ENCODE measurements around the gene EFNA3.

EFNA3 gene

GRCh38 chr1:155039308-155039669 is 39.3 kb upstream of the EFNA3 start:
- Histone ChIP-seq H3K36me3 (ENCODE audit: control insufficient read depth, insufficient read depth, low read length) (no peaks in the 10 kb centered on the region), H3K9ac (ENCODE audit: low read length) (peak overlapping the region; percentile 24), H3K9me3 (ENCODE audit: control insufficient read depth, low read length) (no peaks in the 10 kb centered on the region), H3K4me1 (ENCODE audit: control insufficient read depth, insufficient read depth, low read length) (peaks cover 43% of the 10 kb centered on the region), H3K27me3 (ENCODE audit: control insufficient read depth, insufficient read depth, low read length) (no peaks in the 10 kb centered on the region), H3K4me3 (ENCODE audit: low read length) (no peak overlapping the region)

DNA sequence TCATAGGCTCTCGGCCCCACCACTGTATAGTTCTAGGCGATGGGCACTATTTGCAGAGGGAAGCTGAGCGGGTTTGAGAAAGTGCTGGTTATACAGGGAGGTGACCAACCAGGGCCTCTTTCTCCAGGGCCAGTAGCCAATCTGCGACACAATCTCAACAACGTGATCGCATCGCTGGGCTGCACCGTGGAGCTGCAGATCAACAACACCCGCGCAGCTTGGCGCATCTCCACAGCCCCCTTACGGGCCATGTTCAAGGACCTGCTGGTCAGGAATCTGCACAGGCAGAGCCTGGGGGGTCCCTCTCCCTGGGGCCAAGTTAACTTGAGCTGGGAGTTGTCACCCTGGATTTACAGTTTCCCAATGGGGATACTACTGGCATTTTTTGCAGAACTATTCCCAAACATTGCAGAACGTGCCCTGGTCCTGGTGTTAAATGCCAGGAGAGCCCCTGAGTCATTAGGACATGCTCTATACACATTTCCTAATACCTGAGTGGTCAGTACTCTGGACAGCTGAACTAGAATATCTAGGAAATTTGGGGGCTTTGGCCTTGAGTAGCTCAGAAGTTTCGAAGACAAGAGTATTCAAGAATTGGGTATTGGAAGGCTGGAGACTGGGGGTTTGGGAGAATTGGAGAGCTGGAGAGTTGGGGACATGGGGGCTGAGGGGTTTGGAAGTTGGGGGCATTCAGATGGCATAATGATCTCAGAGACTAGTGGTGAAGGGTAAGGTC is 38.1 kb upstream of the EFNA3 start:
- Histone ChIP-seq H3K9ac (ENCODE audit: low read length) (no peak overlapping the region), H3K4me3 (ENCODE audit: low read length) (no peak overlapping the region), H3K27me3 (ENCODE audit: control insufficient read depth, insufficient read depth, low read length) (no peaks in the 10 kb centered on the region), H3K36me3 (ENCODE audit: control insufficient read depth, insufficient read depth, low read length) (no peaks in the 10 kb centered on the region), H3K4me1 (ENCODE audit: control insufficient read depth, insufficient read depth, low read length) (peaks cover 55% of the 10 kb centered on the region), H3K9me3 (ENCODE audit: control insufficient read depth, low read length) (no peaks in the 10 kb centered on the region)

DNA sequence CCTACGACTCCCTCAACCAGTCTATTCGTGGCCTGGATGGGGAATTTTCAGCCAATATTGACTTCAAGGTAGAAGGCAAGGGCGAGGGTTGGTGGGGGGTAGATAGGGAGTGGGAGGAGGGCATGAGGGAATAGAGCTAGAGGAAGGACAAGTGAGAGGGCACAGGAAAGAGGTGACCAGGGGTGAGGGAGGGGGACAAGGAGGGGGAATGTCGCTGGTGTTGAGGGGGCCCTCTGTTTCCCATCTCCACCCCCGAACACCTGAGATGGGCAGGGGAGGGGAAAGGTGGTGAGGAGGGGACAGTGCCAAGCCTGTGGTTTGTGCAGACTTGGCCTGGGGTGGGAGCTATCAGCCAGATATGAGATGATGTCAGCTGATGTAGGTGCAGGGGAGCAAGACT is 35.8 kb upstream of the EFNA3 start:
- Histone ChIP-seq H3K36me3 (ENCODE audit: control insufficient read depth, insufficient read depth, low read length) (no peaks in the 10 kb centered on the region), H3K9ac (ENCODE audit: low read length) (peak overlapping the region; percentile 45), H3K4me1 (ENCODE audit: control insufficient read depth, insufficient read depth, low read length) (peaks cover 50% of the 10 kb centered on the region), H3K4me3 (ENCODE audit: low read length) (no peak overlapping the region), H3K27me3 (ENCODE audit: control insufficient read depth, insufficient read depth, low read length) (no peaks in the 10 kb centered on the region), H3K9me3 (ENCODE audit: control insufficient read depth, low read length) (no peaks in the 10 kb centered on the region)

DNA sequence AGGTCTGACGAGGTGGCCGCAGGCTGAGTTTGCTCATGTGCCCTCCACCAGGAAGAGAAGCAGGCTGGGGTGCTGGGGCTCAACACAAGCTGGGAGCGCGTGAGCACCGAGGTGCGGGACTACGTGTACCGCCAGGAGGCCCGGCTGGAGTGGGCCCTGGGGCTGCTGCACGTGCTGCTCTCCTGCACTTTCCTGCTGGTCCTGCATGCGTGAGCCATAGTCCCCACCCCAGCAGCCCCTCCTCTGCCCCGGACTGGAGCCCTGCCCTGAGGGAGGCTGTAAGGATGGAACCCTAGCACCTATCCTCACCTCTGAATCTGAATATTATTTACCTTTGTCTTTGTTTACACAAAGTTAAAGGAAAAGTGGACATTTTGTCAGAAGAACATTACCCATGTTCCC is 35.3 kb upstream of the EFNA3 start:
- no peaks in the 10 kb centered on the region for H3K27me3 ChIP-seq (ENCODE audit: control insufficient read depth, insufficient read depth, low read length)
- H3K36me3 ChIP-seq (ENCODE audit: control insufficient read depth, insufficient read depth, low read length), result no peaks in the 10 kb centered on the region
- H3K9ac ChIP-seq (ENCODE audit: low read length), result peak overlapping the region; percentile 45
- H3K4me3 ChIP-seq (ENCODE audit: low read length), result no peak overlapping the region
- no peaks in the 10 kb centered on the region for H3K9me3 ChIP-seq (ENCODE audit: control insufficient read depth, low read length)
- H3K4me1 ChIP-seq (ENCODE audit: control insufficient read depth, insufficient read depth, low read length), result peaks cover 45% of the 10 kb centered on the region

DNA sequence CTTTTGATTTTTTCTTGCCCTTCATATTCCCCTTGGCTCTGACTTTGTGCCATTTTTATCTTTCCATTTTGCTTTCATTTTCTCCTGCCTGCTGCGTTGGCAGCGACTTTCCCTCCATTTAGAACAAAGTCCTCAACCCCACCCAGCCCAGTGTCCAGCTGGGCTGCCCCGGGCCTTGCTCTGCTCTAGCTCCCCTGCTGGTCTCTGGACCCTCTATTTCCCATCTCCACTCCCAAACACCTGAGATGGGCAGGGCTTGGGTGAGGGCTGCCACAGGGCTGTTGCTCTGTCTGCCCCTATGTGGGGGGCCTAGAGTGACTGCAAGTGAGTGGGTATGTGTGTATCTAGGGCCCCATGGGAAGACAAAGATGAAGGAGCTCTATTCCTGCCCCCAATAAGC is 34.8 kb upstream of the EFNA3 start:
- Histone ChIP-seq H3K36me3 (ENCODE audit: control insufficient read depth, insufficient read depth, low read length) (no peaks in the 10 kb centered on the region), H3K9me3 (ENCODE audit: control insufficient read depth, low read length) (no peaks in the 10 kb centered on the region), H3K9ac (ENCODE audit: low read length) (peak overlapping the region; percentile 45)

GRCh38 chr1:155044365-155044764 is 34.3 kb upstream of the EFNA3 start:
- Histone ChIP-seq H3K4me1 (ENCODE audit: control insufficient read depth, insufficient read depth, low read length) (peaks cover 41% of the 10 kb centered on the region), H3K36me3 (ENCODE audit: control insufficient read depth, insufficient read depth, low read length) (no peaks in the 10 kb centered on the region), H3K9me3 (ENCODE audit: control insufficient read depth, low read length) (no peaks in the 10 kb centered on the region), H3K27me3 (ENCODE audit: control insufficient read depth, insufficient read depth, low read length) (no peaks in the 10 kb centered on the region), H3K4me3 (ENCODE audit: low read length) (no peak overlapping the region), H3K9ac (ENCODE audit: low read length) (peak overlapping the region; percentile 45)

More for the DNA sequence above, 34.8 kb upstream of the EFNA3 start:
- peaks cover 41% of the 10 kb centered on the region for H3K4me1 ChIP-seq (ENCODE audit: control insufficient read depth, insufficient read depth, low read length)
- H3K4me3 ChIP-seq (ENCODE audit: low read length), result no peak overlapping the region
- no peaks in the 10 kb centered on the region for H3K27me3 ChIP-seq (ENCODE audit: control insufficient read depth, insufficient read depth, low read length)

DNA sequence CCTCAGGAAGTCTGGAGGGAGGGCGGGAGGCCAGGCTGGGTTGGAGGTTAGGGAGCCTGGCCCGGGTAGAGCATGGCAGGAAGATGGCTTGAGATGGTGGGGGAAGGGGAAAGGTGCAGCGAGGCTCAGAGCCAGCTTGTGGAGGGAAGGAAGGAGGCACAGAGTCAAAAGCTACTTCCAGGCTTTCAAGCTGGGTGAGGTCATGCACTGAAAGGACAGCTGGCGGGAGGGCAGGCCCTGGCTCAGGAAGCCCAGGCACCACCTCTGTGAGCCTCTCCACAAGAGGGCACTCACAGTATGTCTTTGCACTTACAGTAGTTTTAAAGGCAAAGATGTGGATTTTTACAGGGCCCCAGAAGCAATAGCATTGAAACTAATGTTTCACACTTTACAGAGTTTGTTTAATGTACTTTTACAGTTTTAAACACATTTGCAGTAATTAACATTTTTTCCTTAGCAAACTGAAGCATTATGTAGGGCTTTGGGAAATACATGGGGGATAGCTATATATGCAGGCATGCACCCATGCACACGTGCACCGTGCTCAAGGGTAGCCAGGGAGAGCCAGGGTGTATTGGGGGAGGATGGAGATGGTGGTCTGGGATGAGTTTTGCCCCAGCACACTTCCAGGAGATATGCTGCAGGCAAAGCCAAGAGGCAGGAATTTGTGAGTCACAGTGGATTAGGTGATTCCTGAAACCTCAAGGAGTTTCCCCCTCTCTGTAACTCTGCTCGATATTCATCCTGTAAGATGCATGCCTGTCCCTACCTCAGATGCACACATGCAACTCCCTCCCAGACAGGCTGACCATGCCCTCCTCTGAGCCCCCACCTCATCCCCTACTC is 33.6 kb upstream of the EFNA3 start:
- Histone ChIP-seq H3K9me3 (ENCODE audit: control insufficient read depth, low read length) (no peaks in the 10 kb centered on the region), H3K4me1 (ENCODE audit: control insufficient read depth, insufficient read depth, low read length) (peaks cover 46% of the 10 kb centered on the region), H3K27me3 (ENCODE audit: control insufficient read depth, insufficient read depth, low read length) (no peaks in the 10 kb centered on the region), H3K9ac (ENCODE audit: low read length) (peak overlapping the region; percentile 10), H3K4me3 (ENCODE audit: low read length) (no peak overlapping the region), H3K36me3 (ENCODE audit: control insufficient read depth, insufficient read depth, low read length) (no peaks in the 10 kb centered on the region)

DNA sequence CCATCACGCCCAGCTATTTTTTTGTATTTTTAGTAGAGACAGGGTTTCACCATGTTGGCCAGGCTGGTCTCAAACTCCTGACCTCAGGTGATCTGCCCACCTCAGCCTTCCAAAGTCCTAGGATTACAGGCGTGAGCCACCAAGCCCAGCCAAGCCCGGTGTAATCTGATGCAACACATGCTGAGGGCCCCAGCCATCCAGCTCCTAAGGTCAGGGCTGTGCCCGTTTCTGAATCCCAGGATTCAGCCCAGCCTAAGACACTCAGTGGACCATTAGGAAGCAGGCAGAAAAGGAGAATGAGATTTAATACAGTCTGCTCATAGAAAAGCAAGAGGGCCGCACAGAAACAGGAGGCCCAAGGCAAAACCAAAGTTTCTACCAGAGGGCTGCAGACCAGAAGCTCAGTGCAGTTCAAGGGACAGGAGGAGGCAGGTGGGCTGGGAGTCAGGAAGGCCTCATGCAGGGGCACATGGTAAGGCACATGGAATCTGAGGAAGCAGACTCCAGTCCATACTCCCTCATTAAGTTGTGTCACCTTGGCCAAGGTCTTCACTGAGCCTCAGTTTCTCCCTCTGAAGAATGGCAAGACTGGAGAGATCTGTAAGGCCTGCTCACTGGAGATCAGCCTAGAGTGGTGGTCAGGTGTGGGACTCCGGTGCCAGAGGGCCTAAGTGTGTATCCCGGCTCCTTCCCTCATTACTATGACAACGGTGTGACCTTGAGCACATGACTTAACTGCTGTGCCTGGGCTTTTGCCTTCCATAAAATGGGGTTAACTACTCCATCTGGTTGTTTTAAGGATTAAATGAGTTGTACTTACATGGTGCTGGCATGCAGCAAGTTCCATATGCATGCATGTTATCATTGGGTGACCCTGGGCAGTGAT is 29.9 kb upstream of the EFNA3 start:
- Histone ChIP-seq H3K4me3 (ENCODE audit: low read length) (no peak overlapping the region), H3K9me3 (ENCODE audit: control insufficient read depth, low read length) (no peaks in the 10 kb centered on the region), H3K4me1 (ENCODE audit: control insufficient read depth, insufficient read depth, low read length) (peaks cover 53% of the 10 kb centered on the region), H3K27me3 (ENCODE audit: control insufficient read depth, insufficient read depth, low read length) (no peaks in the 10 kb centered on the region), H3K36me3 (ENCODE audit: control insufficient read depth, insufficient read depth, low read length) (no peaks in the 10 kb centered on the region), H3K9ac (ENCODE audit: low read length) (no peak overlapping the region)

DNA sequence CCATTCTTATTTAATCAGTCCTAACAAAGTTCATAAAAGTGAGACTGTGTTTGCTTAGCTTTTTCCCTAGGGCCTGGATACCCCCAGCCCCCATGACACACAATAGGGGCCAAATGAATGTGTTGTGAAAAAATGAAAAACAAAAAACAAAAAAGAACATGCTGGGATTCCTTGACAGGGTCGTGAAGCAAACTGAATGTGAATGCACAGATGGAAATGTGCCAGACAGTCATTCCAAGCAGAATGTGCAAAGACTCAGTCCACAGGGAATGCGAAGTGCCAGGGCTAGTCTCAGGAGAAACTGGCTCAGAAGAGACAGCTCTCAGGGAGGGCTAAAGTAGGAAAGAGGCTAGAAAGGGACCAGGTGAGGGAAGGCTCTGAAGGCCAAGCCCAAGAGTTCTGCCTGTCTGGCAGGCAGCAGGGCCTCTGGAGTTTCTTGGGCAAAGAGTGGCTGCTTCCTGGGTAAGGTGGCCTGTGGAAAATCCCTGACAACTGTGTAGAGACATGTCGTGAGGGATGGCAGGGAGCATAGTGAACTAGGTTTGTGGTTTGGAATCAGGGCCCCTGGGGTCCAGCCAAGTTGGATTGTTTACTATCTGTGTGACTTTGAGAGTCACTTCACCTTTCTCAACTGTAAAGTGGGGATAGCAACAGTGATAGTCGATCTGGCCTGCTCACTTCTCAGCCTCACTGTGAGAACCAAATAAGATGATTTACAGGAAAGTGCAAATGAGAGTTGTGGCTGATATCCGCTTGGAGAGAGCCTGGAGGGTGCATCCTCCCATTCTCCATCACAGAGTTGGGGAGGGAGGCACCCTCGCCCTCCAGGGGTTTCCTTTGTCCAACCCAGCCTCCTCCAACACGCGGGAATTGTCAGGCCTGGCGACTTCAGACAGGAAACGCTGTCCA is 28.7 kb upstream of the EFNA3 start:
- peak overlapping the region; percentile 78 for H3K4me3 ChIP-seq (ENCODE audit: low read length)
- no peaks in the 10 kb centered on the region for H3K27me3 ChIP-seq (ENCODE audit: control insufficient read depth, insufficient read depth, low read length)
- H3K36me3 ChIP-seq (ENCODE audit: control insufficient read depth, insufficient read depth, low read length), result no peaks in the 10 kb centered on the region
- H3K4me1 ChIP-seq (ENCODE audit: control insufficient read depth, insufficient read depth, low read length), result peaks cover 41% of the 10 kb centered on the region
- H3K9ac ChIP-seq (ENCODE audit: low read length), result peak overlapping the region; percentile 77
- H3K9me3 ChIP-seq (ENCODE audit: control insufficient read depth, low read length), result no peaks in the 10 kb centered on the region

DNA sequence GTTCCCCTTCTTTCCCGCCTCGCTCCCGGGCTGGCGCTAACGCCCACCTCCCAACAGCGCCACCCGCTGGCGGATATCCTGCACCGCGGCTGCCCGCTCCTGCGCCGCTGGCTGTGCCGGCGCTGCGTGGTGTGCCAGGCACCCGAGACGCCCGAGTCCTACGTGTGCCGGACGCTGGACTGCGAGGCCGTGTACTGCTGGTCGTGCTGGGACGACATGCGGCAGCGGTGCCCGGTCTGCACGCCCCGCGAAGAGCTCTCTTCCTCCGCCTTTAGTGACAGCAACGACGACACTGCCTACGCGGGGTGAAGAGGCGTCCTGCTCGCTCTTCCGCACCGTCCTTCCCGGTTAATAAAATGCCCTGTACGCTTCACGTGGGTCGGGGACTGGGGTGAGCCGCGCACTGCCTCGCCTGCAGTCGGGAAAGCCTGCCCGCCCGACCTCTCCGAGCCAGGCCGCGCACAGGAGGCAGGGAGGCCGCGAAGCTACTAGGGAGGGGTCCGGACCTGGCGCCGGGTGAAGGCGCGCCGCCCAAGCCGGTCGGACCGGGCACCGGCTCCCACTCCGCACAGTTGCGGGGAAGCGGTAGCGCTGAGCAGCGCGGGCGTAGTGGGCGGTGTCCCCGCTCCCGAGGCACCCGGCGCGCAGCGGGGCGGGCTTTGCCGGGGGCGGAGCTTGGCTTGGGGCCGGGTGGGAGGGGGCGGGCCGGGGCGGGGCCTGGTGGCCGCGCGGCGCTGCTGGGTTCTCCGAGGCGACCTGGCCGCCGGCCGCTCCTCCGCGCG is 27.9 kb upstream of the EFNA3 start, which contains the start of gene ADAM15:
TSS of gene ADAM15 (plus strand) at position 757 of the 782 bp plus-strand sequence. CDS start 71 bp downstream, outside the sequence.
- H3K27me3 ChIP-seq (ENCODE audit: control insufficient read depth, insufficient read depth, low read length), result no peaks in the 10 kb centered on the region
- H3K9ac ChIP-seq (ENCODE audit: low read length), result peak within 1 kb of the TSS; percentile 77
- H3K4me1 ChIP-seq (ENCODE audit: control insufficient read depth, insufficient read depth, low read length), result peaks cover 34% of the 10 kb centered on the region
- no peaks in the 10 kb centered on the region for H3K9me3 ChIP-seq (ENCODE audit: control insufficient read depth, low read length)
- H3K36me3 ChIP-seq (ENCODE audit: control insufficient read depth, insufficient read depth, low read length), result no peaks in the 10 kb centered on the region
- peak within 1 kb of the TSS; percentile 78 for H3K4me3 ChIP-seq (ENCODE audit: low read length)
